GM18507 (cell line): ENCODE measurements around the gene MMD2.

Source experiments
- DNase-seq: peaks from one replicate; pipeline ENCODE4 v3.0.0; 2011; ENCODE audit warnings: low read depth; ENCODE audit not compliant: insufficient read length; ENCODE audit errors: extremely low spot score
- FAIRE-seq: peaks from 2 replicates; lab custom pipeline; 2011; peaks lifted over from hg19 to GRCh38; lab: Jason Lieb, UNC

MMD2 gene

GRCh38 chr7:4876586-4876985, 82.4 kb downstream of the MMD2 start:
- DNase-seq (no peak), FAIRE-seq (no peak)

GRCh38 chr7:4875391-4875790, 83.6 kb downstream of the MMD2 start:
- DNase-seq (no peak), FAIRE-seq (no peak)

- DNase-seq (no peak), FAIRE-seq (no peak)
Measured at GRCh38 chr7:4873071-4873944, 85.7 kb downstream of the MMD2 start.

- FAIRE-seq (no peak), DNase-seq (no peak)
Measured at GRCh38 chr7:4871930-4872675, 86.9 kb downstream of the MMD2 start.

GRCh38 chr7:4871056-4871680, 87.8 kb downstream of the MMD2 start:
- DNase-seq (no peak), FAIRE-seq (no peak)

- DNase-seq (no peak), FAIRE-seq (no peak)
Measured at GRCh38 chr7:4868493-4868892, 90.5 kb downstream of the MMD2 start.

- DNase-seq (no peak), FAIRE-seq (no peak)
Measured at GRCh38 chr7:4866528-4867496, 92.2 kb downstream of the MMD2 start.

- DNase-seq (no peak), FAIRE-seq (no peak)
Measured at GRCh38 chr7:4862156-4862555, 96.8 kb downstream of the MMD2 start.

- FAIRE-seq (no peak), DNase-seq (no peak)
Measured at GRCh38 chr7:4861673-4862072, 97.3 kb downstream of the MMD2 start, which contains the start of gene PAPOLB. Gene PAPOLB, minus strand, starts transcription at chr7:4862030. Its CDS starts 220 bp downstream, at chr7:4861810.

- DNase-seq (no peak), FAIRE-seq (no peak)
Measured at GRCh38 chr7:4861227-4861626, 97.8 kb downstream of the MMD2 start.

GRCh38 chr7:4857189-4857588, 101.8 kb downstream of the MMD2 start:
- no peak for FAIRE-seq
- DNase-seq, result no peak

GRCh38 chr7:4856336-4857057, 102.5 kb downstream of the MMD2 start:
- FAIRE-seq (no peak), DNase-seq (no peak)
